Gastrocnemius medialis (tissue), 4 donors: ENCODE measurements around the gene TMEM272.

Experiments
- CTCF ChIP-seq, 5 experiments: fragments of 450-650 bp in 3 of 5; fragments of 200-600 bp in 2 of 5; sonication (generic) in 2 of 5; IDR thresholded peaks in 4 of 5; conservative IDR thresholded peaks in 1 of 5; 1 replicate in 4 of 5; 2 replicates in 1 of 5; pipeline ENCODE4 v1.5.1; 2016 to 2019; ENCODE audit warnings: antibody characterized with exemption in 5 of 5, mild to moderate bottlenecking in 3 of 5, moderate library complexity in 3 of 5
- POLR2A ChIP-seq, 2 donors: fragments of 450-650 bp; IDR thresholded peaks; one replicate each; pipeline ENCODE4 v1.6.1; 2017; ENCODE audit warnings: antibody characterized with exemption in 2 of 2, mild to moderate bottlenecking in 2 of 2, moderate library complexity in 2 of 2

- TF ChIP-seq CTCF (IDR thresholded peaks at IDR 0.05 in 4 of 5, conservative IDR thresholded peaks at IDR 0.05 in 1 of 5) (no peak), POLR2A (IDR thresholded peaks at IDR 0.05) (no peak)
Observed at GRCh38 chr13:51821606-51822005, 23.4 kb downstream of the TMEM272 start.
